HUES64 (cell line): ENCODE results near the gene ETV3L.

ENCODE experiments used
- H3K27ac ChIP-seq: 2 replicates; pipeline ENCODE4 v1.7.0; 2013; ENCODE audit warnings: low read depth, low read length, inconsistent platforms
- H3K27me3 ChIP-seq: 2 replicates; pipeline ENCODE4 v1.6.1; 2013; ENCODE audit warnings: mild to moderate bottlenecking, low read length; ENCODE audit not compliant: insufficient read depth
- H3K36me3 ChIP-seq: 2 replicates; pipeline ENCODE4 v1.6.1; 2013; ENCODE audit warnings: mild to moderate bottlenecking, low read length; ENCODE audit not compliant: insufficient read depth
- H3K4me1 ChIP-seq: 2 replicates; pipeline ENCODE4 v1.6.1; 2013; ENCODE audit warnings: mild to moderate bottlenecking, low read length, moderate library complexity; ENCODE audit not compliant: insufficient read depth
- H3K4me3 ChIP-seq: 2 replicates; pipeline ENCODE4 v1.5.1; 2013; ENCODE audit warnings: mild to moderate bottlenecking, low read length, moderate library complexity
- H3K9ac ChIP-seq: 2 replicates; pipeline ENCODE4 v1.6.1; 2013; ENCODE audit warnings: mild to moderate bottlenecking, low read depth, low read length
- H3K9me3 ChIP-seq: 2 replicates; pipeline ENCODE4 v1.6.1; 2013; ENCODE audit warnings: low read depth, low read length; ENCODE audit not compliant: insufficient read depth
- WGBS: fragments of 150-250, 120-280 bp; methylation state at CpG from one replicate; pipeline ENCODE4 v1.1.7; 2013; ENCODE audit warnings: missing lambda C conversion rate; 5-methylcytosine and 5-hydroxymethylcytosine counted together

The ETV3L gene

DNA sequence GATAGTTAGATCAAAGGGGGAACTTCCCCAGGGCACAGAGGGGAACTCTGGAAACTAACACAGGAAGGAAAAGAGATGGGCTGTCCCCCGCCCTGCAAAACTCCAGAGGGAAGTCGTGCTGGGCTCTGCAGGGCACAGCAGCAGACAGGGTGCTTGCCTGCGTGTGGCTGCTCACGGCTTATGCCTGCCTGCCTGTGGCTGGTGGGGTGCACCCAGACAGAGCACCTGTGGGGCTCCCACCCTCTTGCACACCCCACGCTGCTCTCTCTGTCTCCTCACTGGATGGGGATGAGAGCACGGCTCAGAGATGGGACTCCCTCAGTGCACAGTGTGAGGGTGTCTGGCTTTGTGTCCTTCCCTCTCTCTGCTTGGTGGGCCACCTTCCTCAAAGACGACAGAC lies 13.5 kb upstream of the ETV3L start:
- Histone ChIP-seq H3K27me3 (no peaks in the 10 kb centered on the region), H3K27ac (0 out of 2 replicates have a peak overlapping the region, but pooled peaks have one; percentile 36), H3K4me1 (peaks cover 57% of the 10 kb centered on the region), H3K9ac (no peak overlapping the region), H3K9me3 (no peaks in the 10 kb centered on the region), H3K36me3 (no peaks in the 10 kb centered on the region), H3K4me3 (no peak overlapping the region)
- WGBS: 73% methylated on average over 6 of the region's 7 CpGs

DNA sequence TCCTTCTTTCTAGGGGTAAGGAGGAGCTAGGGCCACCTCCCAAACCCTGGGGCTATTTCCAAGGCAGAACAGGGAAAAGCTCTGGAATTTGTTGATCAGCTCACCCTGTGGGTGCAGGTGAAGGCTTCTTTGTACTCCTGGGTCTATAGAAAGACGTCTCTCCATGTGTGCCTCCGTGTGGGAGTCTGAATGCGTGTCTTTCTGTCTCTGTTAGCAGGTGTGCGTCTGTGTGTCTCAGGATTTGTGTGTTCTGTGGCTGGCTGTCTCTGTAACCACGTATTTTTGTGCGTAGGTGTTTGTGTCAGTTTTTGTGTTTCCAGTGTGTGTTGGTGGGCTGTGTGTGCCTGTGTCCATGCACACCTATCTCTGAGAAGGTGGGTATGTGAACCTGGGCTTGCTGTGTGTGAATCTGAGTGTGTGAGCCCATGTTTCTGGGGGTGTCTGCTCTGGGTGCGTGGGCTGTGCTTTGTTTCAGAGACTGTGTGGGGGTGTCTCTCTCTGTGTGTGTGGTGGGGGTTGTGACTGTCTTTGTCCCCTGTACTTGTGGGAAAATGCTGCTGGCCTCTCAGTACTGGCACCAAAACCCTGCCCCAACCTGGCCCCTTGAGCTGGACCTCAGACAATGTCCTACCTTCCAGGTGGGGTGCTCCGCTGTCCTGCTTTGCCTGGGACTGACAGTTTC lies 12.7 kb upstream of the ETV3L start:
- H3K9me3 ChIP-seq: no peaks in the 10 kb centered on the region
- peaks cover 4% of the 10 kb centered on the region; the same call in 1 of the 2 replicates for H3K27me3 ChIP-seq
- H3K36me3 ChIP-seq: no peaks in the 10 kb centered on the region
- H3K4me1 ChIP-seq: peaks cover 63% of the 10 kb centered on the region
- 66% methylated on average over 8 of the region's 8 CpGs for WGBS
- no peak overlapping the region for H3K9ac ChIP-seq
- H3K4me3 ChIP-seq: no peak overlapping the region
- H3K27ac ChIP-seq: no peak overlapping the region

DNA sequence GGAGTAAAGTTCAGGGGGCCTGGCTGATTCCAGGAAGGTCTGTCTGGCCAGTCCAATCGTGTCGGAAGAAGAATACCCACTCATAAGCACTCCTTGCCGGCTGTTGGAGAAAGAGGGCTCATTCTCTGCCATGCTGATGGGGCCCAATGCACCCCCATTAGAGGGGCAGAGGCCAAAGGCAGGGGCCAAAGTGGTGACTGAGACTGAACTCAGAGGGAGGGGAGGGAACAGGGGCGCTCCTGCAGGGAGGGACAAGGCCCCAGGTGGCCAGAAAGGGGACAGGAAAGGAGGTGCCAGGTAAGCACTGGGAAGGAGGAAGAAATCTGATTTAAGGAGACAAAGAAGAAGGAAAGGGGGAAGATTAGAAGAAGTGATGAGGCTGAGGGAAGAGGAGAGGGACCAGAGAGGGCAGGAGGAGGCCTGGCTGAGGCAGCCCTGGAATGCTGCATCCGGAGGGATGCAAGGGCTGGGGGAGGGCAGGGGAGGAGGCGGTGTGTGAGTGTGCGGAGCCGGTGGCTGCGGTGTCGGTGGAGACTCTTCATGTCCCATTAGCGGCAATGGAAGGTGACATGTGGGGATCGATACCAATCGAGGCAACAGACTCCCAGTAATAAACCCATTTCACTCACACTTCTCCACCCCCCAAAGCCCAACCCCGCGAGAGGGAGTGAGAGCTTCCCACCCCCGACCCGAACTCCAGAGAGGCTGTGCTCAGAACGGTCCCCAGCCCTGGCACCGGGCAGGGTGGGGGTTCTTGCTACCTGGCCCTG lies 12.0 kb upstream of the ETV3L start:
- WGBS: 35% methylated on average over 19 of the region's 19 CpGs
- peaks cover 62% of the 10 kb centered on the region for H3K4me1 ChIP-seq
- no peak overlapping the region for H3K4me3 ChIP-seq
- no peak overlapping the region for H3K9ac ChIP-seq
- no peaks in the 10 kb centered on the region for H3K36me3 ChIP-seq
- H3K27me3 ChIP-seq: peaks cover 12% of the 10 kb centered on the region
- H3K9me3 ChIP-seq: no peaks in the 10 kb centered on the region
- no peak overlapping the region for H3K27ac ChIP-seq

DNA sequence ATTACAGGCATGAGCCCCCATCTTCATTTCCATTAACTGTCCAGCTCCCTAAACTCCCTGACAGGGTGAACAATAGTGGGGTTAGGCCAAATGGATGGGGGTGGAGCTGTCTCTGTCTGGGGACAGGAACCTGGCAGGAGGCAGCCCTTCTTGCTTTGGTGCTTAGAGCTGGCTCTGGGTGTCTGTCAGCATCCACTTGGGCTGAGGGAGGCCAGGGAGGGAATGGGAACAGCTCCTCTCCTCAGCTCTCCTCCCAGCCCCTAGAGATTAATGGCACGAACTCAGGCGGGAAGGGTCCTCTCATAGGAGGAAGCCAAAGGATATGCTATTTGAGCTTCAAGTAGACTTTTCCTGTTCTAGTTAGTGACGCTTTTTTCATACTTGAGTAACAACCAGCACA lies 11.1 kb upstream of the ETV3L start:
- Histone ChIP-seq H3K4me1 (peaks cover 53% of the 10 kb centered on the region), H3K36me3 (no peaks in the 10 kb centered on the region), H3K27ac (no peak overlapping the region), H3K9ac (no peak overlapping the region), H3K27me3 (peaks cover 12% of the 10 kb centered on the region), H3K4me3 (no peak overlapping the region), H3K9me3 (no peaks in the 10 kb centered on the region)
- WGBS: 75% methylated on average over 3 of the region's 3 CpGs

DNA sequence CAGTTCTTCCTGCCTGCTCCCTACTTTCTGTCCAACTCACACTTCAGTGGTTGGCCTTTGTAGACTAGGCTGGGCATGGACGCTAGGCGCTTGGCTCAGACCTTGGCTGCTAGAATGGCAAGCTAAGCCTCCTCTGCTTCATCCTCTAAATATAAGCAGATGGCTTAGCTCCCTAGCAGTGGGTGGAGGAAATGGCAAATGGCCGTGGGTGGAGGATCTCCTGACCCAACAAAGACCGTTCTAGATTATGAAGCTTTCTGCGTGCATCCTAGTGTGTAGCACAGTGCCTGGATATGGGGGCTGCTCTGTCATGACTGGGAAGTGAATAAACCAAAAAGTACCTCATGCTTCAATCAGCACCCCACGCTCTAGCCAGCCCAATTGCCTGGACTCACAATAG lies 10.4 kb upstream of the ETV3L start:
- Histone ChIP-seq H3K4me3 (no peak overlapping the region), H3K27me3 (peaks cover 12% of the 10 kb centered on the region), H3K9me3 (no peaks in the 10 kb centered on the region), H3K4me1 (peaks cover 48% of the 10 kb centered on the region), H3K27ac (no peak overlapping the region), H3K9ac (no peak overlapping the region), H3K36me3 (no peaks in the 10 kb centered on the region)
- WGBS: 92% methylated on average over 6 of the region's 6 CpGs

DNA sequence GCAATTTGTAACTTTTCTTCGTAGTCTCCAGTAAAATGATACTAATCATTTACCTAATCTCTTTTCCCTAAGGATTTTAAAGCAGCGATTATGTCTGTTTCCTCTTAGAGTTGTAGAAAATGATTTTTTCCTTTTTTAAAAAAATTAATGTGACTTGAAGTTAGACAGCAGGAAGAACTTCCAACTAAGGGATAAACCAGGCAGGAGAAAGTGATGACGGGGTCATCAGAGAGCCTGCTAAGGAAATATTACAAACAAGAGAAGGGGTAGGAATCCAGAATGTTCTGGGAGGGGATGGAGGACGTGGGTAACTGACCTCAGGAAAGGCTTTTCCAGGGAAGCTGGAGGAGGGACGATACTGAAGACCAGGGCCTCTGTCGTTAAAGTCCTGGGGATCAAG lies 8.8 kb upstream of the ETV3L start:
- H3K27me3 ChIP-seq: peaks cover 12% of the 10 kb centered on the region
- peaks cover 39% of the 10 kb centered on the region for H3K4me1 ChIP-seq
- H3K9ac ChIP-seq: no peak overlapping the region
- no peak overlapping the region for H3K4me3 ChIP-seq
- H3K36me3 ChIP-seq: no peaks in the 10 kb centered on the region
- 78% methylated on average over 5 of the region's 6 CpGs for WGBS
- no peaks in the 10 kb centered on the region for H3K9me3 ChIP-seq
- no peak overlapping the region for H3K27ac ChIP-seq

DNA sequence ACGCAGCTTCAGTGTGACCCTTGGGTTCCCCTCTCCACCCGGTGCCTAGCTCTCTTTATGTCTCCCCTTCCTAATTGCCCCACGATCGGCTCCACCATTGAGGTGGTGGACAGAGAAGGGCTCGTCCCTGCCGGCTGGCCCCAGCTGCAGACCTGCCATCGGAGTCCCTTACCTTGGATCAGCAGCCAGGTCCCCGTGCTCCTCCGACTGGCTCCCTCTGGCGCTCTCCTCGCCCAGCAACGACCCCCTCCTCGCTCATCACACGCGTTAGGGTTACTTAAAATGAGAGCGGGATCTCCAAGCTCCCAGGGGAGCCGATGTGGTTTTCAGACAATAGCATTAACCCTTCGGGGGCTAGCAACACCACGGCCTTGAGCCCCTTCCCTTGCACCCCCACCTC lies 8.1 kb upstream of the ETV3L start:
- WGBS: 58% methylated on average over 19 of the region's 19 CpGs
- peaks cover 32% of the 10 kb centered on the region for H3K4me1 ChIP-seq

DNA sequence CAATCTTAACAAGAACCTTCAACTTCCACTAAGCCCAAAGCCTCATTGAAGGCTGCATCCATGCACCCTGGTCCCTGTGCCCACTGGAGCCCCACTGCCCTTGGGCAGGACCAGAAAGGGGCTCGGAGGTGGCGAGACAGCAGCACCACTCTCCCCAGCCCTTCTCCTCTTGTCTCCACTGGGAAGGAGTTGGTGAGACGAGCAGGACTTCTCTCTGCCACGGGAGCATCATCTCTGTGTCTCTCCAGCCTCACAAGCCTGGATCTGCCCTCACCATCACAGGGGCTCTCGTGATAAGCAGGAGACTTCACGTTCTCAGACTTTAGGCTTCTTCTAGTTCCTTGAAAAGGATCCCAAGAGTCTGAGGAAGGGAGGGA lies 7.2 kb upstream of the ETV3L start:
- peaks cover 23% of the 10 kb centered on the region for H3K4me1 ChIP-seq
- H3K9ac ChIP-seq: no peak overlapping the region
- no peaks in the 10 kb centered on the region for H3K9me3 ChIP-seq
- peaks cover 12% of the 10 kb centered on the region for H3K27me3 ChIP-seq
- 91% methylated on average over 6 of the region's 6 CpGs for WGBS
- no peak overlapping the region for H3K4me3 ChIP-seq
- H3K36me3 ChIP-seq: no peaks in the 10 kb centered on the region
- H3K27ac ChIP-seq: no peak overlapping the region

More for the DNA sequence above, 8.1 kb upstream of the ETV3L start:
- Histone ChIP-seq H3K27ac (no peak overlapping the region), H3K4me3 (no peak overlapping the region), H3K27me3 (peaks cover 12% of the 10 kb centered on the region), H3K9ac (no peak overlapping the region), H3K9me3 (no peaks in the 10 kb centered on the region), H3K36me3 (no peaks in the 10 kb centered on the region)

DNA sequence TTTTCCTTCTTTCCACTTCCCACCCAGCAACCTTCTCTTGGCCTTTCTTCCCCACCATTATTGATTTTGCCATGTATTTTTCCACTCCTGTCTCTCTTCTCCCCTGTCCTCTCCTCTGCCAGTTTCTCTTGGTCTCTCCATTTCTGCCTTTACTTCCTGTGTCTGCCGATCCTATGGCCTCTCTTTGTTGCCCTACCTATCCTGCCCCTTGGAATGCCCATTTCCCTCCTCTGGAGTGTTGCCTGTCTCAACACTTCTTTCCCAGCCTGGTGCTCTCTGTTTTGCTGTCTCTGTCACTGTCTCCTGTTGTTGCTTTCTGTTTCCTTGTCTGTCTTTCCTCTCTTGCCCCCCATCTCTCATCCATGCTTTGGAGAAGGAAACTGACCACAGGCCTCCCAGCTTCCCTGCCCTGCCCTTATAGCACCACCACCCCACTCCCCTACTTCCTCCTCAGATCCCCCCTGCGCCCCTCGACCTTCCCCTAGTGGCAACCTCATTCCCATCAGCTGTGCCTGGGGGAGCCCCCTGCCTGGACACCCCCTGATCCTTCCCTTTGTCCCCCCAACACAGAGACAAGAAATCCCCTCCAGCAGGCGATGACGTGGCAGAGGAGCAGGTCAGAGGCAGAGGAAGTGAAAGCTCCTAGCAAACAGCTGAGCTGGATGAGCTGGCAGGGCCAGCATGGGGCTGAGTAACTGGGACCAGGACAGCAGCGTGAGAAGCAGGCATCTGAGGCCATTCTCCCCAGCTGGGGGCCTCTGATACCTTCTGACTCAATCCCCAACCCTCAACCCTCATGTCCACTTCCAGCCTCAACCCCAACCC lies 6.6 kb upstream of the ETV3L start:
- H3K9me3 ChIP-seq: no peaks in the 10 kb centered on the region
- H3K27me3 ChIP-seq: peaks cover 12% of the 10 kb centered on the region
- H3K4me3 ChIP-seq: no peak overlapping the region
- peaks cover 17% of the 10 kb centered on the region for H3K4me1 ChIP-seq
- no peak overlapping the region for H3K9ac ChIP-seq
- H3K36me3 ChIP-seq: no peaks in the 10 kb centered on the region
- WGBS: 74% methylated on average over 6 of the region's 6 CpGs
- no peak overlapping the region for H3K27ac ChIP-seq

DNA sequence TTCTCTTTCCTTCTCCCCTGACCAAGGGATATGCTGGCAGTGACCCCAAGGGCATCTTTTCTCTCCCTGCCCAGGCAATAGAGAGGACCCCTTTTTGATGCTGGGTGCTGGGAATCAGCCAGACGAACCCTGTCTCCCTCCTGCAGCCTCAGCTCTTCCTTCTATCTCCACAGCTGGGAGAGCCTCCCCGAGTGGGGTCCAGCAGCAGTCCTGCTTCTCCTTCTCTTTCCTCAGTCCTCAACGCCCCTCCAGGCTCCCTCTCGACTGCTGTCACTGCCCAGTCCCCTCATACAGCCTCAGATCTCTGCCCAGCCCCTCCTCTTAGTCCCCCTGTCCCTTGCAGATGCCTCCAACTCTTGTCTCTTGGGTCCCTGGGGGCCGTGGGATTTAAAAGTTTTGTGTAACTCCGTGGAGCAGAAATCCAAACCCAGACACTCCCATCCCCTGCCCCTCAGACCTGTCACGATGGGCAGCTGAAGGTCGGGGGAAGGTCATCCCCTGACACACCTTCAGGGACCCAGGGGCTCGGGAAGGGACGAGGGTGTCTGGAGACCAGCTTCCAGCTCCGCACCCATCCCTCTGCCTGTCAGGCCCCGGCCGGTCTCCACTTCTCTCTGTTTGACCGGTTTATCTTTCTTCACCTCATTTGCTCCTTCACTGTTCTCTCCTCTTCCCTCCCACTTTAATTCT lies 5.8 kb upstream of the ETV3L start:
- peaks cover 12% of the 10 kb centered on the region for H3K27me3 ChIP-seq
- H3K4me1 ChIP-seq: peaks cover 13% of the 10 kb centered on the region
- no peak overlapping the region for H3K27ac ChIP-seq
- H3K9me3 ChIP-seq: no peaks in the 10 kb centered on the region
- H3K4me3 ChIP-seq: no peak overlapping the region
- H3K9ac ChIP-seq: no peak overlapping the region
- no peaks in the 10 kb centered on the region for H3K36me3 ChIP-seq
- 84% methylated on average over 14 of the region's 14 CpGs for WGBS
